NCI-H82 treated with DMSO at 0.1 percent for 48 hours (cell line): Measurements from ENCODE around the gene MYO15B.

Experiments used
- DNase-seq: peaks from one replicate; lab custom pipeline; 2025; ENCODE audit not compliant: unreplicated experiment; lab: John Stamatoyannopoulos, UW

The MYO15B gene

GRCh38 chr17:75654176-75654575 lies 66.6 kb downstream of the MYO15B start:
- DNase-seq = no peak

- no peak for DNase-seq
These were observed 70.6 kb downstream of the MYO15B start for GRCh38 chr17:75658237-75658636.

GRCh38 chr17:75661531-75661930 lies 73.9 kb downstream of the MYO15B start:
- no peak for DNase-seq

GRCh38 chr17:75662511-75662910 lies 74.9 kb downstream of the MYO15B start:
- no peak for DNase-seq

GRCh38 chr17:75664099-75664549 lies 76.5 kb downstream of the MYO15B start:
- DNase-seq = no peak

GRCh38 chr17:75665981-75666380 lies 78.4 kb downstream of the MYO15B start:
- DNase-seq = no peak

GRCh38 chr17:75666959-75667790 lies 79.6 kb downstream of the MYO15B start, which contains the start of the genes RECQL5 and SAP30BP:
Gene RECQL5, minus strand, starts transcription at chr17:75667154. Its CDS starts 597 bp downstream, at chr17:75666557.
Gene SAP30BP, plus strand, starts transcription at chr17:75667338. Its CDS starts 35 bp downstream, at chr17:75667373.
- DNase-seq = peak; percentile 93

- no peak for DNase-seq
These were observed 80.2 kb downstream of the MYO15B start for GRCh38 chr17:75667825-75668224.

GRCh38 chr17:75668489-75668888 lies 80.9 kb downstream of the MYO15B start:
- DNase-seq = no peak

- no peak for DNase-seq
These were observed 83.3 kb downstream of the MYO15B start for GRCh38 chr17:75670868-75671267.

GRCh38 chr17:75672011-75672410 lies 84.4 kb downstream of the MYO15B start:
- DNase-seq = no peak

GRCh38 chr17:75673487-75673886 lies 85.9 kb downstream of the MYO15B start:
- no peak for DNase-seq
